Measurements from ENCODE around the gene JCAD. TPM values are rescaled to one million over a fixed set of nuclear protein-coding genes. Genes with fewer than 3 reads are reported as not detected.
"Not testable (repeated sequence)": the region's sequence is repeated elsewhere in the genome, so short reads cannot be mapped to it uniquely, and the experiment has no call there.

Gene JCAD
- total RNA-seq, 1 donor: 2.3 TPM

DNA sequence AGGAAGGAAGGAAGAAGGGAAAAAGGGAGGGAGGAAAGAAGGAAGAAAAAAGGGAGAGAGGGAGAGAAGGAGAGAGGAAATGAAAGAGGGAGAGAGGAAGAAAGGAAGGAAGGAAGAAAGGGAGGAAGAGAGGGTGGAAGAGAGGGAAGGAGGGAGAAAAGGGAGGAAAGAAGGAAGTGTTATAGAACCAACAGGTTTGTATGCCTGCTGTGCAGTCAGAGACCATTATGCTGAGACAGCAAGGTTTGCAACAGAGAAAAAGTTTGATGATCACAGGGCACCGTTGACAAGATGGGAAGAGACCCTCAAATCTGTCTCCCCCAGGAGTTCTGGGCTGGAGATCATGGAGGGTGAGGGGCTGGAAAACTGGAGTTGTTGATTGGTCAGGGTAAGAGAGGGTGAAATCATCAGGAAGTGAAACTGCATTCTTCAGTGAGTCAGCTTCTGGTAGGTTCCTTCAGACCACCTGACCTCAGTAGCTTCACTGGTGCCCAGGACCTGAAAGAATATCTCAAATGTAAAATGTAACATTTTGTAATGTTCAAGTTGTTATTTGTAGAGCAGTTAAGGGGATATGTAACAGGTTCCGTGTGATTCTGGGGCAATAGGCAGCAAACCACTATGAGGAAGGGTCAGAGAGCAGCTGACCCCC lies 76.3 kb downstream of the JCAD start:
- no peak for DNase-seq (ENCODE audit: low read depth)
- H3K4me3 ChIP-seq (ENCODE audit: low read depth, low read length): no peak overlapping the region
- TF ChIP-seq, protein P1, sequence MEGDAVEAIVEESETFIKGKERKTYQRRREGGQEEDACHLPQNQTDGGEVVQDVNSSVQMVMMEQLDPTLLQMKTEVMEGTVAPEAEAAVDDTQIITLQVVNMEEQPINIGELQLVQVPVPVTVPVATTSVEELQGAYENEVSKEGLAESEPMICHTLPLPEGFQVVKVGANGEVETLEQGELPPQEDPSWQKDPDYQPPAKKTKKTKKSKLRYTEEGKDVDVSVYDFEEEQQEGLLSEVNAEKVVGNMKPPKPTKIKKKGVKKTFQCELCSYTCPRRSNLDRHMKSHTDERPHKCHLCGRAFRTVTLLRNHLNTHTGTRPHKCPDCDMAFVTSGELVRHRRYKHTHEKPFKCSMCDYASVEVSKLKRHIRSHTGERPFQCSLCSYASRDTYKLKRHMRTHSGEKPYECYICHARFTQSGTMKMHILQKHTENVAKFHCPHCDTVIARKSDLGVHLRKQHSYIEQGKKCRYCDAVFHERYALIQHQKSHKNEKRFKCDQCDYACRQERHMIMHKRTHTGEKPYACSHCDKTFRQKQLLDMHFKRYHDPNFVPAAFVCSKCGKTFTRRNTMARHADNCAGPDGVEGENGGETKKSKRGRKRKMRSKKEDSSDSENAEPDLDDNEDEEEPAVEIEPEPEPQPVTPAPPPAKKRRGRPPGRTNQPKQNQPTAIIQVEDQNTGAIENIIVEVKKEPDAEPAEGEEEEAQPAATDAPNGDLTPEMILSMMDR (IDR thresholded peaks at IDR 0.05; ENCODE audit: insufficient read depth, low read length): no peak

DNA sequence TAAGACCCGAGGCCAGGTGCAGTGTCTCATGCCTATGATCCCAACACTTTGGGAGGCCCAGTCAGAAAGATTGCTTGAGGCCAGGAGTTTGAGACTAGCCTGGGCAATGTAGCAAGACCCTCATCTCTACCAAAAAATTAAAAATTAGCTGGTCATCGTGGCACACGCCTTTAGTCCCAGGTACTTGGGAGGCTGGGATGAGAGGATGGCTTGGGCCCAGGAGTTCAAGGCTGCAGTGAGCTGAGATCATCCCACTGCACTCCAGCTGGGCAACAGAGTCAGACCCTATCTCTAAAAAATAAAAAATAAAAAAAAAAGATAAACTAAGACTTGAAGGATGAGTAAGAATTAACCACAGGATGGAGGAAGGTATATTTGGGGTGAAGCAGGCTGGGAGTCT lies 77.9 kb downstream of the JCAD start:
- DNase-seq (ENCODE audit: low read depth): no peak
- TF ChIP-seq, protein P1 (IDR thresholded peaks at IDR 0.05; ENCODE audit: insufficient read depth, low read length): no peak
- no peak overlapping the region for H3K4me3 ChIP-seq (ENCODE audit: low read depth, low read length)

DNA sequence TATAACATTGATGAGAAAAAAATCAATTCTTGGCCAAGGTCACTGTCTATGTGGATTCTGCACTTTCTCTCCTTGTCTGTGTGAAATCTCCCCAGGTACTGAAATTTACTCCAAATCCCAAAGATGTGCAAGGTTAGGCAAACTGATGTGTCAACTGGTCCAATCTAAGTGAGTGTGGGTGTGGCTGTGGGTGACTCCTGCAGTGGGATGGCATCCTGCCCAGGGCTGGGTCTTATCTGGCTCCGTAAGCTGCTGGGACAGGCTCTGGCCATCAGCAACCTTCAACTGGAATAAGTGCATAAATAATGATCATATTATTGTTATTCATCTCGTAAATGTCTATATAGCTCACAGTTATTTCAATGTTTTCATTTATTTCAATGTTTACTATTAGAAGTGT lies 79.3 kb downstream of the JCAD start:
- TF ChIP-seq, protein P1 (IDR thresholded peaks at IDR 0.05; ENCODE audit: insufficient read depth, low read length): no peak
- DNase-seq (ENCODE audit: low read depth): peak; percentile 79
- no peak overlapping the region for H3K4me3 ChIP-seq (ENCODE audit: low read depth, low read length)

DNA sequence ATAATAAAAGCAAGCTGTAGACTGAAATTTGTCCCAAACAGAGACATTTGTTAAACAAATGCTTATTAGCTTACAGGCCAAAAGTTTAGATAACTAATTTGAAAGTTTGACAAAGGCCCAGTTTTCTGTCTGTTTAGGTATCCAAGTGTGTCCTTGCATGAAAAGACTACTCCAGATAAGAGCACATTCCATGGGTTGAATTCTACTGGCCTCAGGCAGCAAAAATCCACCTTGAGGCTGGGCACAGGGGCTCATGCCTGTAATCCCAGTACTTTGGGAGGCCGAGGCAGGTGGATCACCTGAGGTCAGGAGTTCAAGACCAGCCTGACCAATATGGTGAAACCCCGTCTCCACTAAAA lies 80.0 kb downstream of the JCAD start:
- not testable (repeated sequence) for H3K4me3 ChIP-seq (ENCODE audit: low read depth, low read length); DNase-seq (ENCODE audit: low read depth)

DNA sequence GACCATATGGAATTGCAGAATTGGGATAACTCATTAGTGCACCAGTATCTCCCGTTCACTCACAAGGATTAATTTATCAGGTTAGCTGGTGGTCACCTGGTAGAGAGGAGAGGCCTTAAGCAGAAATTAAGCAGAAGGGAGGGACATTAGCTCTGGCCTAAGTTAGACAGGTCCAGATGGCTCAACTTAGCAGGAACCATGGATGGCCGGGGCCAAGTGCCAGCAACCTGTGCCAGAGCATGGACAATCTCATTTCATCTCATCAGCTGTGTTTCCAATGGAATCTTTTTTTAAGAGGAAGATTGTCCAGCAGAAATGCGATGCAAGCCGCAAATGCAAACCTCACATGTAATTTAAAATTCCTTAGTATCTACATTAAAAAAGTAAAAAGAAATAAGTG lies 82.2 kb downstream of the JCAD start:
- no peak overlapping the region for H3K4me3 ChIP-seq (ENCODE audit: low read depth, low read length)
- DNase-seq (ENCODE audit: low read depth): no peak
- TF ChIP-seq, protein P1 (IDR thresholded peaks at IDR 0.05; ENCODE audit: insufficient read depth, low read length): no peak

DNA sequence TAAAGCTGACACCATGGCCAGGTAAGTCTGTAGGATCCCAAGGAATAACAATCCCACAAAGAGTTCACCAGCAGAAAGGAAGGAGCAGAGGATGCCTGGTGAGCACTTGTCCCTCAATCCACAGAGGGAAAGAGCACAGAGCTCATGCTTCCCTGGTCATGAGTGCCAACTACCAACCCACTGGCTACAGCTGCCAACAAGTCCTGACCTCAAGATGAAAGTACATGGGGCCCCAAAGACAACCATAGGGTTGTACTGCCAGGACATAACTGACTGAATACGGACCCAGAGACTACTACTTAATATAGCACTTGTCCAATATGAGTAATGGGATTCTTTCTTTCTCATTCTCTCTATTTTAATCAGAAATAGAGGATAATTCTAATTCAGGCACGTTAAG lies 83.3 kb downstream of the JCAD start:
- no peak overlapping the region for H3K4me3 ChIP-seq (ENCODE audit: low read depth, low read length)
- TF ChIP-seq, protein P1 (IDR thresholded peaks at IDR 0.05; ENCODE audit: insufficient read depth, low read length): no peak
- no peak for DNase-seq (ENCODE audit: low read depth)

DNA sequence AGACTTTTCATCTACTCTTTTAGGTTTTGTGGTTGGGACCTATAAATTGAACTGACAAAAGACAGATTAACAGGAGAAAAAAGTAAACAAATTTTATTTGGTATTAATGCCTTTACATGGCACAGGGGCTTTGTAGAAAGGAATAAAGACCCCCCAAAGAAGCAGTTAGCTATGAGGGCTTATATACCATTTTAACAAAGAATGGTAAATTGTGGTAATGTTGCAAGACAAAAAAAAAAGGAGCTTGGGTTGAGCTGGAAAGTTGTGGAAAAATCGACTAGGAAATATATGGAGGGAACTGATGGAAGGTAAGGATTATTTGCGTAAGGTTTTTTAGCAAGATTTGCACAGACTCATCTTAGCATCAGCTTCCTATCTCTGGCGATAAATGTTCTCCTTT lies 84.6 kb downstream of the JCAD start:
- DNase-seq (ENCODE audit: low read depth): no peak
- H3K4me3 ChIP-seq (ENCODE audit: low read depth, low read length): no peak overlapping the region
- TF ChIP-seq, protein P1 (IDR thresholded peaks at IDR 0.05; ENCODE audit: insufficient read depth, low read length): no peak

Data from fibroblast of the aortic adventitia (primary cell).